ENCODE measurements around the gene HIBCH. TPM values are rescaled to one million over a fixed set of nuclear protein-coding genes. Genes with fewer than 3 reads are reported as not detected.

The HIBCH gene
- total and polyA plus RNA-seq, 2 of the 13 experiments (the other 11 are each of a cell fraction or from before 2014, with no cell fraction given), result 18.8 to 49.5 TPM

DNA sequence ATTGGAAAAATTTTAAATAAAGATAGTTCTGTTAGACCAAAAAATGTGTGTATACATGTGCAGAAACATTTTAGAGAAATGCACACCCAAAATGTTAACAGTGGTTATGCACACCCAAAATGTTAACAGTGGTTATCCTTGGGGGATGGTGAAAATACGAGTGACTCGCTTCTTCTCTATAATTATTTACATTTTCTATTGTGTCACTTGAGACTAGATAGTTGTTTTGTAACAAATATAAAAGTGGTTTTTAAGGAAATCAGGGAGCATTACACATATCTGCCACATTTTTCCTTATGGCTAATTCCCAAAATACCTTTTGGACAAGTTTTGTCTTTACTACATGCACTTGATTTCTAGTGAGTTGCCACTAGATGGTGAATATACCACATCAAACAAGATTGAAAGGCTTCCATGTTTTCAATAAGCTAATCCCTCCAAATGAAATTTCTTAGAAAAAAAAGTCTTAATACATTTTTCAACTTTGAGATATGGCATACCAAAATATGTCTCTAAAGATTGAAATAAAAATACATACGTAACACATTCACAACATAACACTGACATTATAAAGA lies 9.0 kb upstream of the HIBCH start:
- Histone ChIP-seq H3K4me1 (ENCODE audit: insufficient read depth, low read length) (peaks cover 16% of the 10 kb centered on the region), H2AFZ (ENCODE audit: low read length) (no peak overlapping the region), H4K20me1 (ENCODE audit: insufficient read depth, low read length) (no peaks in the 10 kb centered on the region), H3K27ac (ENCODE audit: extremely low read length, insufficient read depth, low read length) (no peak overlapping the region), H3K4me2 (ENCODE audit: low read depth, low read length) (no peak overlapping the region), H3K9me3 (ENCODE audit: low read length) (no peaks in the 10 kb centered on the region), H3K27me3 (ENCODE audit: control insufficient read depth in 1 of 2, insufficient read depth in 2 of 2, low read length in 2 of 2) (no peaks in the 10 kb centered on the region), H3K4me3 (replicated peaks in 1 of 3; ENCODE audit: insufficient read depth in 1 of 3, low read depth in 2 of 3, low read length in 3 of 3) (no peak overlapping the region), H3K79me2 (ENCODE audit: insufficient read depth, low read length) (no peaks in the 10 kb centered on the region), H3K36me3 (replicated peaks in 1 of 2; ENCODE audit: control insufficient read depth in 1 of 2, insufficient read depth in 2 of 2, low read length in 2 of 2) (no peaks in the 10 kb centered on the region), H3K9ac (ENCODE audit: insufficient read depth, low read depth, low read length) (no peak overlapping the region)
- FAIRE-seq (no peak), DNase-seq (ENCODE audit: low spot score) (peak; percentile 47), ATAC-seq (peak; percentile 51)
- ChIA-PET CTCF (ENCODE audit: low intra/inter-chr PET ratio, low total read pairs) (interaction anchor here (1.6 kb wide), 1 partner anchor 44 kb away, joined by 9 read pairs; no protein-coding TSS in a partner anchor), POLR2A (no interaction called here)
- TF ChIP-seq ZNF367 (CRISPR knock-in tag; IDR thresholded peaks at IDR 0.05; ENCODE audit: borderline replicate concordance), result no peak
- no peak for TF ChIP-seq HDAC2 (CRISPR knock-in tag; IDR thresholded peaks at IDR 0.05)
- peak; percentile 37; the same call in 1 of the 2 replicates for TF ChIP-seq RAD21 (CRISPR knock-in tag; IDR thresholded peaks at IDR 0.05)
- TF ChIP-seq SMC3 (IDR thresholded peaks at IDR 0.05; ENCODE audit: low read length), result peak; percentile 31; the same call in 1 of the 2 replicates
- no peak for TF ChIP-seq GABPB1 (CRISPR knock-in tag; IDR thresholded peaks at IDR 0.05)
- no peak for TF ChIP-seq CEBPZ (IDR thresholded peaks at IDR 0.05; ENCODE audit: low read length)
- TF ChIP-seq RBFOX2 (IDR thresholded peaks at IDR 0.05; ENCODE audit: low read depth, low read length), result no peak
- no peak for TF ChIP-seq ZNF615 (CRISPR knock-in tag; IDR thresholded peaks at IDR 0.05; ENCODE audit: borderline replicate concordance)
- TF ChIP-seq, protein P1, sequence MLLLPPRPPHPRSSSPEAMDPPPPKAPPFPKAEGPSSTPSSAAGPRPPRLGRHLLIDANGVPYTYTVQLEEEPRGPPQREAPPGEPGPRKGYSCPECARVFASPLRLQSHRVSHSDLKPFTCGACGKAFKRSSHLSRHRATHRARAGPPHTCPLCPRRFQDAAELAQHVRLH (CRISPR knock-in tag; IDR thresholded peaks at IDR 0.05; ENCODE audit: borderline replicate concordance, low read depth), result no peak
- peak; percentile 19; the same call in 1 of the 2 replicates for TF ChIP-seq SAP130 (CRISPR knock-in tag; IDR thresholded peaks at IDR 0.05; ENCODE audit: low read depth)
- peak; percentile 75 for TF ChIP-seq STAG1 (CRISPR knock-in tag; IDR thresholded peaks at IDR 0.05)
- TF ChIP-seq, protein P2, sequence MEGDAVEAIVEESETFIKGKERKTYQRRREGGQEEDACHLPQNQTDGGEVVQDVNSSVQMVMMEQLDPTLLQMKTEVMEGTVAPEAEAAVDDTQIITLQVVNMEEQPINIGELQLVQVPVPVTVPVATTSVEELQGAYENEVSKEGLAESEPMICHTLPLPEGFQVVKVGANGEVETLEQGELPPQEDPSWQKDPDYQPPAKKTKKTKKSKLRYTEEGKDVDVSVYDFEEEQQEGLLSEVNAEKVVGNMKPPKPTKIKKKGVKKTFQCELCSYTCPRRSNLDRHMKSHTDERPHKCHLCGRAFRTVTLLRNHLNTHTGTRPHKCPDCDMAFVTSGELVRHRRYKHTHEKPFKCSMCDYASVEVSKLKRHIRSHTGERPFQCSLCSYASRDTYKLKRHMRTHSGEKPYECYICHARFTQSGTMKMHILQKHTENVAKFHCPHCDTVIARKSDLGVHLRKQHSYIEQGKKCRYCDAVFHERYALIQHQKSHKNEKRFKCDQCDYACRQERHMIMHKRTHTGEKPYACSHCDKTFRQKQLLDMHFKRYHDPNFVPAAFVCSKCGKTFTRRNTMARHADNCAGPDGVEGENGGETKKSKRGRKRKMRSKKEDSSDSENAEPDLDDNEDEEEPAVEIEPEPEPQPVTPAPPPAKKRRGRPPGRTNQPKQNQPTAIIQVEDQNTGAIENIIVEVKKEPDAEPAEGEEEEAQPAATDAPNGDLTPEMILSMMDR (CRISPR knock-in tag; IDR thresholded peaks at IDR 0.05), result peak; percentile 48
- no peak for TF ChIP-seq PRPF4 (IDR thresholded peaks at IDR 0.05; ENCODE audit: low read depth, low read length, poor library complexity, severe bottlenecking)
- no peak for TF ChIP-seq ZNF607 (CRISPR knock-in tag; IDR thresholded peaks at IDR 0.05; ENCODE audit: borderline replicate concordance)
- TF ChIP-seq ATF1 (CRISPR knock-in tag; IDR thresholded peaks at IDR 0.05), result peak; percentile 27; the same call in 1 of the 2 replicates
- in situ Hi-C loops (cut with HindIII; ENCODE audit: extremely low pct_ligation_motif_present, low pct_unique_long_range_greater_than_20kb), result loop anchor here (25.0 kb wide), 1 partner anchor 184 kb away; no protein-coding TSS in a partner anchor
- BruUV-seq (replicated peaks), result no TSS peak
- WGBS (ENCODE audit: low lambda C conversion rate), result 97% methylated on average over 3 of the region's 3 CpGs
- intact Hi-C loops (cut with micrococcal nuclease; ENCODE audit: unreplicated experiment), result loop anchor here (1.0 kb wide), 2 partner anchors 44 to 183 kb away; no protein-coding TSS in a partner anchor
